Activated T-cell treated with anti-CD3 and anti-CD28 coated beads, Interleukin-2, amount 50 U/mL, for 72 hours (primary cell): Measurements from ENCODE around the gene TNFSF11. TPM values are rescaled to one million over a fixed set of nuclear protein-coding genes. Genes with fewer than 3 reads are reported as not detected.

ENCODE experiments used
- ATAC-seq, 2 donors: fragments of 150-1000 bp; cut with Tn5 transposase; replicated peaks in 1 of 2; 2 replicates each; pipeline ENCODE4 v1.10.0; 2021; ENCODE audit warnings: moderate library complexity in 2 of 2, mild to moderate bottlenecking in 1 of 2
- DNase-seq, 2 donors: peaks; one replicate each; pipeline ENCODE4 v3.0.0; 2021 to 2022; ENCODE audit warnings: mixed read lengths in 1 of 2
- H3K27ac Mint-ChIP-seq: one replicate; pipeline ENCODE4 v1.8.0; 2022; ENCODE audit warnings: mild to moderate bottlenecking, moderate library complexity, mixed read lengths
- H3K27me3 Mint-ChIP-seq: one replicate; pipeline ENCODE4 v1.8.0; 2022; ENCODE audit warnings: low read depth, mixed read lengths
- H3K36me3 Mint-ChIP-seq, 2 donors: one replicate each; pipeline ENCODE4 v1.8.0; 2022; ENCODE audit warnings: mixed read lengths in 2 of 2, mild to moderate bottlenecking in 1 of 2; ENCODE audit not compliant: insufficient read depth in 2 of 2
- H3K4me1 Mint-ChIP-seq: one replicate; pipeline ENCODE4 v1.8.0; 2022; ENCODE audit warnings: low read depth, mixed read lengths
- H3K4me3 Mint-ChIP-seq, 2 donors: one replicate each; pipeline ENCODE4 v1.8.0; 2022; ENCODE audit warnings: mild to moderate bottlenecking in 2 of 2, mixed read lengths in 2 of 2, moderate library complexity in 2 of 2
- H3K9me3 Mint-ChIP-seq, 2 donors: one replicate each; pipeline ENCODE4 v1.8.0; 2022; ENCODE audit warnings: mixed read lengths in 2 of 2
- total RNA-seq, 2 donors: library from RNA; stranded (reverse); gene quantifications; one replicate each; pipeline ENCODE4 v1.2.3, GENCODE V29; 2022

TNFSF11 gene
- total RNA-seq, 2 donors from 2014 or later = 1.6 to 2.2 TPM

DNA sequence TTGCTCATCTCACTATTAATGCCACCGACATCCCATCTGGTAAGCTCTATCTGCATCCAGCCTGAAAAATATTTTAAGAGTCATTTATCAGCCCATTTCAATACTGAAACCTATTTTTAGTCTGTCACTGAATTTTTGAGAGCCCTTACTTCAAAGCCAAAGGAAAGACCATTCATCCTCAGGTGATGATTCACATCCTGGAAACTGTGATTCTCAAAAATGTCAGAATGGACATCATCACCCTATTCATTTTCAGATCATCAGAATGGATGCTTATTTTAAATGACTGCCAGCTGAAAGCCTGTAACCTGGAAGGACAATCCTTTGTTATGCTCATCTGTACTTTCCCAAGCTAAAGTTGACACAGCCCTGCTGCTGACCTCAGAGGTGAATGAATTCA lies 27.0 kb downstream of the TNFSF11 start:
- Mint-ChIP-seq H3K4me3 (peak overlapping the region in 1 of 2 donors; percentile 18), H3K36me3 (no peaks in the 10 kb centered on the region), H3K9me3 (no peaks in the 10 kb centered on the region), H3K4me1 (peaks cover 9% of the 10 kb centered on the region), H3K27me3 (no peaks in the 10 kb centered on the region), H3K27ac (peak overlapping the region; percentile 62)
- DNase-seq (no peak), ATAC-seq (peak; percentile 69 to 79)

DNA sequence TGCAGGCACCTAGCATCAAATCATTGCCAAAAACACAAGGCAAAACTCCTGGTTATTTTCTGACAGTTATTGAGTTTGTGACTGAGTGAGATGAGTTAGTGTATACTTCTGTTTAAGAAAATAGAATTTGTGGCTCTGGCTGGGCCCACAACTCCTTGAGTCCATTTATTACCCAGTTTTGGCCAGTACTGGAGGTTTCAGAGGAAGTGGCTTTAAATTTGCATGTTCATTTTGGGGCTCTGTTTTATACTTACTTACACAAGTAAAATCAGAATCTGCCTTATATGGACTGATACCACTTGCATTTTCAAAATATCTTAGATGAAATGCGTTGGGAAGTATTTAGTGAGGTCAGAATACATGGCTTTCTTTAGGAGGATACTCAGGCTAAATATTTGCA lies 29.0 kb downstream of the TNFSF11 start:
- no peak for ATAC-seq
- no peaks in the 10 kb centered on the region for H3K36me3 Mint-ChIP-seq
- peaks cover 9% of the 10 kb centered on the region for H3K4me1 Mint-ChIP-seq
- DNase-seq = no peak
- H3K27ac Mint-ChIP-seq = no peak overlapping the region
- H3K27me3 Mint-ChIP-seq = peaks cover 6% of the 10 kb centered on the region
- H3K4me3 Mint-ChIP-seq = no peak overlapping the region
- no peaks in the 10 kb centered on the region for H3K9me3 Mint-ChIP-seq

DNA sequence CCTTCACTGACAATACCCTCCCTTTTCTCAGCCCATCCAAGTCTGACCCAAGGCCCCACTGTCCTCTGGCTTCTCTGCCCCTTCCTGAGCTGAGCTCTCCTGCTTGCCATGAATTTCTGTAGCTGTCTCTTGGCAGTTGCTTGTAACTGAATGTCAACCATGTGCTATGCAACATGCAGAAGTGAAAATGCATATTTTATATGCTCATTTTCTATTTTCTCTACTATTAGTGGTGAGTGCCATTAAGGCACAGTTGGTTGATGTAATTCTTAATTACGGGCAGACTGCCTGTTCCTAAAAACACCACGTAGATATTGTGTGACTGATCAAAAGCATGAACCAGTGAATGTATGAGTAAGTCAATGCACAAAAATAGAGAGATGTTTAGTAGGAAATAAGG lies 29.6 kb downstream of the TNFSF11 start:
- peaks cover 10% of the 10 kb centered on the region for H3K27me3 Mint-ChIP-seq
- H3K4me1 Mint-ChIP-seq = peaks cover 9% of the 10 kb centered on the region
- DNase-seq (no peak), ATAC-seq (no peak)
- H3K4me3 Mint-ChIP-seq = no peak overlapping the region
- H3K27ac Mint-ChIP-seq = no peak overlapping the region
- no peaks in the 10 kb centered on the region for H3K36me3 Mint-ChIP-seq
- H3K9me3 Mint-ChIP-seq = no peaks in the 10 kb centered on the region

DNA sequence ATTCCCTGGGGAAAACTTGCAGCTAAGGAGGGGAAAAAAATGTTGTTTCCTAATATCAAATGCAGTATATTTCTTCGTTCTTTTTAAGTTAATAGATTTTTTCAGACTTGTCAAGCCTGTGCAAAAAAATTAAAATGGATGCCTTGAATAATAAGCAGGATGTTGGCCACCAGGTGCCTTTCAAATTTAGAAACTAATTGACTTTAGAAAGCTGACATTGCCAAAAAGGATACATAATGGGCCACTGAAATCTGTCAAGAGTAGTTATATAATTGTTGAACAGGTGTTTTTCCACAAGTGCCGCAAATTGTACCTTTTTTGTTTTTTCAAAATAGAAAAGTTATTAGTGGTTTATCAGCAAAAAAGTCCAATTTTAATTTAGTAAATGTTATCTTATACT lies 33.6 kb downstream of the TNFSF11 start:
- no peaks in the 10 kb centered on the region for H3K36me3 Mint-ChIP-seq
- no peak for DNase-seq
- no peak for ATAC-seq
- H3K4me1 Mint-ChIP-seq = no peaks in the 10 kb centered on the region
- peaks cover 0 to under 1% of the 10 kb centered on the region in 2 donors for H3K9me3 Mint-ChIP-seq
- H3K27me3 Mint-ChIP-seq = peaks cover 16% of the 10 kb centered on the region
- H3K4me3 Mint-ChIP-seq = no peak overlapping the region
- no peak overlapping the region for H3K27ac Mint-ChIP-seq

DNA sequence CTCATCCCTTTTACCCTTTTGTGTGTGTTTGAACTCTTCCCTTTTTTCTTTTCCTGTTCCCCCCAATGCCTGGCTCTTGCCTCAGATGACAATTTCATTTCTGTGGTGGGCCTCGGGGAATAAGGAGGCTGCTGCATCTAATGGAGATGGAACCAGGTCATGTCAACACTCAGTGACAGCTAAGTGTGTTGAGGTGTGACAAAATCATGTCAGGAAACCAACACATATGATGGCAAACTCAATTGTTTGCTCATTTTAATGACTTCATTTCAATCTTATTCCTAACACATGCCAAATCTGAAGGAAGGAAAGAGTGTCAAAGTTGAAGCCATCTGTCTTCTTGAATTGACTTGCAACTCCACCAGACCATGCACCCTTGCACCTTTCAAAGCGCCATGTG lies 36.7 kb downstream of the TNFSF11 start:
- H3K27me3 Mint-ChIP-seq = peaks cover 16% of the 10 kb centered on the region

DNA sequence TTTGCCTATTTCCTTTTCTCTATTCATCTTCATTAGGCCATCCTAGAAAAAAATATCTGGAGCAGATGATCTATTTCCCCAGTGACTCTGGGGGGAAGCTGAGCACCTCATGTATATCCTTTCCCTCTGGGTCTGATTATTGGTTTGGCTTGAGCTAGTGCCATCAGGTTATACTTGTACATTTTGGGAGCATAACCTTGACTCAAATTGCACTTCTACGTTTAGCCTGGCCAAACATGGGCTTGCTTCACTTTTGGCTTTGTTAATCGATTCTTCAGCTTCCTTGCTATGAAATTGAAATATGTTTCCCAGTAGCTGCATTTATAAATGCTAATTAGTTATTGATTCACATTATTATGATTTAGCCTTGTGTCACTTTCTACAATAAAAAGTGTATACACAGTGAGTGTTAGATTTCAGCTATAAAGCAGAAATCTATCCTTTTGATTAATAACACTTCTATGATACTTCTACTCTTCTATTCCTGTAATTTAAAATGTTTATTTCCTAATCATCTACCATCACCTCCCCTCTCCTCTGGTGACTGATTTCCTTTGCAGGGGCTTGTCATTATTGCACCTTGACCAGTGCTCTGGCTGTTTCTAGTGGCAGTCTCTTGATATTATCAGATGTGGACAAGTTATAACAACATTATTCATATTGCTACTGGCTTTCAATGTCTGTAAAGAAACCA lies 37.3 kb downstream of the TNFSF11 start:
- Mint-ChIP-seq H3K27ac (no peak overlapping the region), H3K27me3 (peaks cover 16% of the 10 kb centered on the region), H3K9me3 (peaks cover 0 to 2% of the 10 kb centered on the region in 2 donors), H3K4me1 (peaks cover 4% of the 10 kb centered on the region), H3K36me3 (no peaks in the 10 kb centered on the region), H3K4me3 (no peak overlapping the region)
- DNase-seq = no peak
- no peak for ATAC-seq

More for the DNA sequence above, 36.7 kb downstream of the TNFSF11 start:
- no peak for DNase-seq
- Mint-ChIP-seq H3K9me3 (peaks cover 0 to 2% of the 10 kb centered on the region in 2 donors), H3K4me3 (no peak overlapping the region), H3K4me1 (peaks cover 4% of the 10 kb centered on the region), H3K36me3 (no peaks in the 10 kb centered on the region), H3K27ac (no peak overlapping the region)
- ATAC-seq = no peak

DNA sequence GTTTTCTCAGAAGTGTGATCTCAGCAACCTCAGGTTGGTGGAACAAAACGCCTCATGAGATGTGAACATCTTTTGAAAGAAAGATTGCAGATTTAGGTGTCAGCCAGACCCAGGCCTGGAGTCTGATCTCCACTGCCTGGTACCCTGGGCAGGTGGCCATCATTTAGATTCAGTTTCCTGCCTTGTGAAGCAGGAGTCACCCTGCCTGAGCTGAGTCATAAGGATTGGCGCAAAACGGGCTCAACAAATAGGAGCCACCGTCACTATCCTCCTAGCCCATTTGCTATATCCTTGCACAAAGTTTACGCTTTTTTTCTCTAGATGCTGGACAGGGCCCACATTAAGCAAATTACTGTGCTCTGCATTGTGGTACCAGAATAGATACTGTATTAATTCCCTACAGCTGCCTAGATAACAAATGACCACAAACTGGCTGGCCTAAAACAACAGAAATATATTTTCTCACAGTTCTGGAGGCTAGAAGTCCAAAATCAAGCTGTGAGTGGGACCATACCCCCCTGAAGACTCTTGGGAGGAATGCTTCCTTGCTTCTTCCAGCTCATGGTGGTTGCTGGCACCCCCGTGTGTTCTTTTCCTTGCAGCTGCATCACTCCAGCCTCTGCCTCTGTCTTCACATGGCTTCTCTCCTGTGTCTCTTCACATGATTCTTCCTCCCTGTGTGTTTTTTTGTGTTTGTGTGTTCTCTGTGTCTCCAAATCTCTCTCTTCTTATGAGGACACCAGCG lies 38.2 kb downstream of the TNFSF11 start:
- H3K4me3 Mint-ChIP-seq = no peak overlapping the region
- peaks cover 4% of the 10 kb centered on the region for H3K4me1 Mint-ChIP-seq
- no peak overlapping the region for H3K27ac Mint-ChIP-seq
- peaks cover 10% of the 10 kb centered on the region for H3K27me3 Mint-ChIP-seq
- ATAC-seq = no peak
- no peak for DNase-seq
- peaks cover 0 to 2% of the 10 kb centered on the region in 2 donors for H3K9me3 Mint-ChIP-seq
- no peaks in the 10 kb centered on the region for H3K36me3 Mint-ChIP-seq

DNA sequence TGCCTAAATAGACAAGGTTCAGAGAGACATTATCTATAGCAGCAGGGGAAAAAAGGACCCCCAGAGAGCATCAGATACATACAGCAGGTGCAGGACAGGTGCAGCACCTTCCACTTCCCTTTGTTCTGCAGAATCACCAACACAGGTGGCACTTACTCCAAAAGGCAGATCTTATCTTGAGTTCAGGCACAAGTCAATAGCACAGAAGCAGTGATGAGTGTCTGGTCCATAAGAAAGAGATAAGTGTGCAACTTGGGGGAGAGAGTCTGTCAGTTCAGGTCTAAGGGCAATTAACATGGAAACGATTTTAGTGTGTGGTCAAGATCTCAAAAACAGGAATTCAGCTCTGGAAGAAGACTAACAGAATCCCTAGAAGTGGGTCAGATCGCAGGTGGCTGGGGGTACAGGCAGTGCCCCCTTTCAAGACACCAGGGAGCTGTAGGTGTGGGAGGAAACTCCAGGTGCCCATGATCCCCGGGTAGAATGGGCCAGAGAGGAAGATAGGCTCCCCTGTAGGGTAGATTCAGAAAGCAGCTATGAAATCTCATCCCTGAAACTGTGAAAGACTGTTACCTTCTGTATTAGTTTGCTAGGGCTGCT lies 40.6 kb downstream of the TNFSF11 start:
- DNase-seq = no peak
- Mint-ChIP-seq H3K4me3 (no peak overlapping the region), H3K36me3 (no peaks in the 10 kb centered on the region), H3K4me1 (peaks cover 4% of the 10 kb centered on the region), H3K27ac (no peak overlapping the region), H3K9me3 (peaks cover 0 to 2% of the 10 kb centered on the region in 2 donors), H3K27me3 (no peaks in the 10 kb centered on the region)
- no peak for ATAC-seq

DNA sequence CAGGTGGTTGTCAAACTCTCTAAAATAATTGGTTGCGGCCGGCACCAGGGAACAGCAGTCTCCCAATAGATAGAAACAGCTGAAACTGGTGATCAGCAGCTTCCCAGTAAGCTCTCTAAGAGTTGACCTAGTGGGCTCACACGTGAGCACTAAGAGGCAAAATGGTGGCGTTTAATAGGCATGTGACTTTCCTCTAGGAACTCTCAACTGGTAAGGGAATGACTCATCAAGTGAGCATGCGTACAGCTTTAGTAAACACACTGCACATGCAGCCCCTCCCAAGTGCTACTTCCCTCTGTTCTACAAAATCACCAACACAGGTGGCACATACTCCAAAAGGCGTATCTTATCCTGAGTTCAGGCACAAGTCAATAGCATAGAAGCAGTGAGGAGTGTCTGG lies 41.7 kb downstream of the TNFSF11 start:
- Mint-ChIP-seq H3K27ac (no peak overlapping the region), H3K4me3 (no peak overlapping the region), H3K9me3 (peaks cover 0 to 2% of the 10 kb centered on the region in 2 donors), H3K4me1 (peaks cover 4% of the 10 kb centered on the region), H3K36me3 (no peaks in the 10 kb centered on the region), H3K27me3 (no peaks in the 10 kb centered on the region)
- ATAC-seq (no peak), DNase-seq (no peak)

DNA sequence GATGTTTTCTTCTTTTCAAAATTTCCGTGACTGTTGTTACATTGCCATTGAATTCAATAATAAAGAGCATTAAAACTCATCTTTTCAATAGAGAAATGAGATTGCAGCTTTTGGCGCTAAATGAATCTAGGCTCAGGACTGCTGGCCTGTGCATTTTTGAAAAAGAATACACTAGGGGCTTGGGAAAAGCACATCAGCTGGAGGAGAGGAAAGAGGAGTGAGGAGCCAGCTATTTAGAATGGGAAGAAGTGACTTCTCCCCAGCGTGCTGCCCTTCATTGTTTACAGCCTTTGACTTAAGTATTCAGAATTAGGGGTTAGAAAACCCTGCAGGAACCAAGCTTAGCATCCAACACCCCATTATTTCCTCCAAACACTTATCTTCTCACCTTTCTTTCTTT lies 43.3 kb downstream of the TNFSF11 start:
- ATAC-seq (no peak), DNase-seq (no peak)
- H3K9me3 Mint-ChIP-seq = peaks cover 0 to 2% of the 10 kb centered on the region in 2 donors
- no peaks in the 10 kb centered on the region for H3K36me3 Mint-ChIP-seq
- H3K4me1 Mint-ChIP-seq = peaks cover 4% of the 10 kb centered on the region
- H3K27ac Mint-ChIP-seq = no peak overlapping the region
- H3K4me3 Mint-ChIP-seq = no peak overlapping the region
- H3K27me3 Mint-ChIP-seq = no peaks in the 10 kb centered on the region

DNA sequence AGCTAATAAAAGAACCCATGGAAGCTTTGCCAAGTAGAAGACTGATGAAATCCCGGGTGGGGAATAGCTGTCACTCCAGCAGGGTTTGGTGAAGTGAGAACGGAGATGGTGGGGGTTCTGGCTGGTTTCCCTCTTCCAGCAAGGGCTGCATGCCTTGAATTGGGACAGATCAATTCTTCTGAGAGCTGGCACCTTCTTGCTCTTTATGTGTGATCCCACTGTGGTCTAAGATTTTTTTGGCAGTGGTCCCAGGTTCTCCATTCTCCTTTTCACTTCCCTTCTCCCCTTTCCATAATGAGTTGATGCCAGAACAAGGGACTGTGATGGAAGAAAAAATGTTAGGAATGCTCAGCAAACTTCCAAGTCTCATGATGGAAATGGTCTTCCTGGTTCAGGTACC lies 50.0 kb downstream of the TNFSF11 start:
- no peaks in the 10 kb centered on the region for H3K4me1 Mint-ChIP-seq
- H3K4me3 Mint-ChIP-seq = no peak overlapping the region
- peaks cover 13% of the 10 kb centered on the region for H3K27me3 Mint-ChIP-seq
- H3K27ac Mint-ChIP-seq = no peak overlapping the region
- no peak for ATAC-seq
- DNase-seq = no peak
- H3K9me3 Mint-ChIP-seq = no peaks in the 10 kb centered on the region
- no peaks in the 10 kb centered on the region for H3K36me3 Mint-ChIP-seq

DNA sequence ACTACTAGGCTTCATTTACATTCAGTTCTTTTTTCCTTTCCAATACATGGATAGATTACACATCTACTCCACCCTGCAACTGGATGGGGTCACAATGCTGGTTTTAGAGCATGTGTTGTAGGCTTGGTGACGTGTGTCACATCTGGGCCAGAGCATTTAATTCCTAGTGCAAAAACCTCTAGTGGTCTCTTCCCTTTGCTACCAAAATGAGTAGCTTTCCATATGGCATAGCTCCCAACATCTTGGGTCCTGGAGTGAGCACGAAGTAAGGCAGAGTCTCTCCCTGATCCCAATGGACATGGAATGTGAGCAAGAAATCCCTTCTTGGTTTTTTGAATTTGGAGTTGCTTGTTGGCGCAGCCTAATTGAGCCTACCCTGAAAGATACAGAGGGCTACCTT lies 51.7 kb downstream of the TNFSF11 start:
- H3K27ac Mint-ChIP-seq = no peak overlapping the region
- no peaks in the 10 kb centered on the region for H3K36me3 Mint-ChIP-seq
- H3K9me3 Mint-ChIP-seq = no peaks in the 10 kb centered on the region
- peaks cover 13% of the 10 kb centered on the region for H3K27me3 Mint-ChIP-seq
- DNase-seq (no peak), ATAC-seq (no peak)
- no peak overlapping the region for H3K4me3 Mint-ChIP-seq
- H3K4me1 Mint-ChIP-seq = no peaks in the 10 kb centered on the region

DNA sequence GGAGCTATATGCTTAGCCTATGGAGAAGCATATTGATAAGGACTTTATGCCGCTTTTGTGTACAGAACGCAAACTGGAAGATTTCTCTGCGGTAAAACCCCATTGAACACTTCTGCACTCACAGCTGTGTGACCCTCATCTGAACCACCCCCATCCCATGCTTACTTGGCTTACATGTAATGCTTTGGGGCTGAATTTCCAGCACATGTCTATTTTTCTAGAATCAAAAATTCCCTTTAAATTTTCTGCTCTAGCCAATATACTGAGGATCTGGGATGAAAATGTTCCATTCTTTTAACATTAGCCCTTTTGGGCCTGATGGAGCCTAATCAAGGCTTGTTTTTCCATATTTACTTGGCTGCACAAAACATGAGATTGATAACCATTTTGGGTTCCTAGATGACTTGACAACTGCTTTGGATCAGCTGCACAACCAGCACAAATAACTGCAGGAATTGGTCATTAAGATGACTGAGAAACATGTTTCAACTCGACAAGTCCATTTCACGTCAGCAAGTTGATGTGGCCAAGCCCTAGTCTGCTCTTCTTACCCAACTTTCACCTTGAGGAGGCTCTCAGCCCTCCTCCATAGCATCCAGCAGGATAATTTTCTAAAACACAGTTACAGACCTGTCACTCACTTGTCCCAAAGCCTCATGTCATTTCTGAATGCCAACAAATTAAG lies 52.4 kb downstream of the TNFSF11 start:
- Mint-ChIP-seq H3K27ac (no peak overlapping the region), H3K4me3 (no peak overlapping the region), H3K27me3 (peaks cover 13% of the 10 kb centered on the region), H3K36me3 (no peaks in the 10 kb centered on the region), H3K9me3 (no peaks in the 10 kb centered on the region), H3K4me1 (no peaks in the 10 kb centered on the region)
- DNase-seq = no peak
- no peak for ATAC-seq
